SU-DHL-6 (cell line): ENCODE data around the gene IL22.

Experiments used
- CTCF ChIP-seq: fragments of 200-600 bp; sonication (generic); IDR thresholded peaks from one replicate; pipeline ENCODE4 v1.5.1; 2017; ENCODE audit warnings: antibody characterized with exemption, mild to moderate bottlenecking, low read length, moderate library complexity; ENCODE audit not compliant: insufficient read depth, poor library complexity, severe bottlenecking
- EZH2phosphoT487 ChIP-seq: fragments of 200-600 bp; sonication (generic), shearing (Covaris generic); conservative IDR thresholded peaks from 2 replicates; pipeline ENCODE4 v1.6.1; 2018; ENCODE audit warnings: mild to moderate bottlenecking, antibody characterized with exemption, low read length, moderate library complexity, mixed read lengths

GRCh38 chr12:68293347-68293746 is 39.9 kb upstream of the IL22 start:
- TF ChIP-seq CTCF (no peak), EZH2phosphoT487 (no peak)
